NCI-H2196 treated with DMSO at 0.1 percent for 48 hours (cell line): ENCODE measurements around the gene KPNA6.

Experiments
- DNase-seq: peaks from one replicate; lab custom pipeline; 2025; ENCODE audit not compliant: unreplicated experiment; lab: John Stamatoyannopoulos, UW

The KPNA6 gene

GRCh38 chr1:32186077-32186476 lies 78.2 kb downstream of the KPNA6 start:
- no peak for DNase-seq

- no peak for DNase-seq
These were observed 78.6 kb downstream of the KPNA6 start for GRCh38 chr1:32186491-32186890.

- no peak for DNase-seq
These were observed 80.0 kb downstream of the KPNA6 start for GRCh38 chr1:32187850-32188249.

- no peak for DNase-seq
These were observed 84.5 kb downstream of the KPNA6 start for GRCh38 chr1:32192220-32192948.

GRCh38 chr1:32194984-32195383 lies 87.1 kb downstream of the KPNA6 start:
- no peak for DNase-seq

GRCh38 chr1:32195531-32195930 lies 87.7 kb downstream of the KPNA6 start:
- no peak for DNase-seq

- DNase-seq: no peak
These were observed 88.3 kb downstream of the KPNA6 start for GRCh38 chr1:32195972-32196823.

- DNase-seq: no peak
These were observed 89.2 kb downstream of the KPNA6 start for GRCh38 chr1:32197074-32197473.

GRCh38 chr1:32197837-32198236 lies 90.0 kb downstream of the KPNA6 start:
- no peak for DNase-seq

- no peak for DNase-seq
These were observed 90.6 kb downstream of the KPNA6 start for GRCh38 chr1:32198237-32199042.

GRCh38 chr1:32199043-32199716 lies 91.3 kb downstream of the KPNA6 start:
- no peak for DNase-seq

- DNase-seq: peak; percentile 77
These were observed 91.8 kb downstream of the KPNA6 start for GRCh38 chr1:32199717-32200072.

GRCh38 chr1:32200226-32201010 lies 92.6 kb downstream of the KPNA6 start, which contains the start of gene CCDC28B:
CCDC28B (plus strand) TSS chr1:32200595; CDS start chr1:32201936, 1,341 bp downstream.
- peak; percentile 51 for DNase-seq

GRCh38 chr1:32201011-32201855 lies 93.4 kb downstream of the KPNA6 start:
- no peak for DNase-seq

GRCh38 chr1:32204943-32205361 lies 97.1 kb downstream of the KPNA6 start:
- DNase-seq: no peak

GRCh38 chr1:32205401-32206370 lies 97.8 kb downstream of the KPNA6 start, which contains the start of gene IQCC:
IQCC (plus strand) TSS chr1:32205671; CDS start chr1:32205682, 11 bp downstream.
- peak; percentile 88 for DNase-seq

- DNase-seq: no peak
These were observed 100.6 kb downstream of the KPNA6 start for GRCh38 chr1:32208469-32208868.

- DNase-seq: peak; percentile 91
These were observed 101.1 kb downstream of the KPNA6 start, which contains the start of gene DCDC2B for GRCh38 chr1:32208891-32209328. DCDC2B (plus strand) TSS chr1:32209089; CDS start chr1:32209094, 5 bp downstream.
